Right atrium auricular region (tissue), 2 donors: ENCODE measurements around the gene ZNF202. TPM values are rescaled to one million over a fixed set of nuclear protein-coding genes. Genes with fewer than 3 reads are reported as not detected.

ENCODE experiments used
- DNase-seq: peaks from one replicate; pipeline ENCODE4 v3.0.0-alpha.2; 2019; ENCODE audit warnings: low spot score
- H3K27ac ChIP-seq, 2 donors: fragments of 200-600 bp; sonication (generic); 1 replicate in 1 of 2; 2 replicates in 1 of 2; pipeline ENCODE4 v1.5.1; 2016 to 2019
- H3K27me3 ChIP-seq, 2 donors: fragments of 200-600 bp; sonication (generic); one replicate each; pipeline versions ENCODE4 v1.5.1 to v1.6.0; 2017 to 2019
- H3K36me3 ChIP-seq: fragments of 200-600 bp; sonication (generic); one replicate; pipeline ENCODE4 v1.5.1; 2016
- H3K4me1 ChIP-seq, 2 donors: fragments of 200-600 bp; sonication (generic); one replicate each; pipeline versions ENCODE4 v1.5.1 to v1.6.0; 2017 to 2019
- H3K4me3 ChIP-seq, 2 donors: fragments of 200-600 bp; sonication (generic); 1 replicate in 1 of 2; 2 replicates in 1 of 2; pipeline ENCODE4 v1.5.1; 2017 to 2019; ENCODE audit warnings: mild to moderate bottlenecking in 1 of 2, moderate library complexity in 1 of 2
- H3K9me3 ChIP-seq, 2 donors: fragments of 200-600 bp; sonication (generic); one replicate each; pipeline ENCODE4 v1.5.1; 2019
- CTCF ChIP-seq, 2 donors: fragments of 200-600 bp; sonication (generic); IDR thresholded peaks; one replicate each; pipeline ENCODE4 v1.5.1; 2019; ENCODE audit warnings: antibody characterized with exemption in 2 of 2
- total RNA-seq, 2 donors: library from RNA; depleted of rRNA; stranded (reverse); fragments of >200 nt; gene quantifications; one replicate each; pipeline ENCODE4 v1.1.0, GENCODE V29; 2016

ZNF202 gene
- 1 to 10 TPM; 1.9 to 4.1 TPM for total RNA-seq

- Histone ChIP-seq H3K27ac (peak within 1 kb of the TSS; percentile 71 to 78), H3K4me1 (peaks cover 0 to 18% of the 10 kb centered on the region in 2 donors), H3K36me3 (no peaks in the 10 kb centered on the region), H3K27me3 (no peaks in the 10 kb centered on the region), H3K4me3 (peak within 1 kb of the TSS; percentile 76 to 78), H3K9me3 (no peaks in the 10 kb centered on the region)
- DNase-seq: peak; percentile 89
- TF ChIP-seq CTCF (IDR thresholded peaks at IDR 0.05): peak in 1 of 2 donors; percentile 43
Measured at GRCh38 chr11:123741159-123742030, at the start of gene ZNF202. ZNF202 (minus strand) TSS chr11:123741660; CDS start chr11:123730888, 10,772 bp downstream.

GRCh38 chr11:123783536-123783935 lies 42.1 kb upstream of the ZNF202 start:
- TF ChIP-seq CTCF (IDR thresholded peaks at IDR 0.05): no peak
- H3K27ac ChIP-seq: no peak overlapping the region
- H3K9me3 ChIP-seq: no peaks in the 10 kb centered on the region
- no peaks in the 10 kb centered on the region for H3K4me1 ChIP-seq
- no peaks in the 10 kb centered on the region for H3K36me3 ChIP-seq
- H3K27me3 ChIP-seq: no peaks in the 10 kb centered on the region
- no peak for DNase-seq
- no peak overlapping the region for H3K4me3 ChIP-seq

- Histone ChIP-seq H3K4me1 (no peaks in the 10 kb centered on the region), H3K27me3 (no peaks in the 10 kb centered on the region), H3K9me3 (no peaks in the 10 kb centered on the region), H3K27ac (no peak overlapping the region), H3K4me3 (no peak overlapping the region), H3K36me3 (no peaks in the 10 kb centered on the region)
- TF ChIP-seq CTCF (IDR thresholded peaks at IDR 0.05): no peak
- DNase-seq: no peak
Measured at GRCh38 chr11:123778511-123778910, 37.1 kb upstream of the ZNF202 start.

- no peak overlapping the region for H3K27ac ChIP-seq
Measured at GRCh38 chr11:123775715-123776549, 34.5 kb upstream of the ZNF202 start.

GRCh38 chr11:123775289-123775688 lies 33.8 kb upstream of the ZNF202 start:
- TF ChIP-seq CTCF (IDR thresholded peaks at IDR 0.05): no peak
- no peaks in the 10 kb centered on the region for H3K4me1 ChIP-seq

More at GRCh38 chr11:123775715-123776549, 34.5 kb upstream of the ZNF202 start:
- Histone ChIP-seq H3K4me3 (no peak overlapping the region), H3K27me3 (no peaks in the 10 kb centered on the region), H3K4me1 (no peaks in the 10 kb centered on the region), H3K36me3 (no peaks in the 10 kb centered on the region), H3K9me3 (no peaks in the 10 kb centered on the region)
- no peak for TF ChIP-seq CTCF (IDR thresholded peaks at IDR 0.05)
- no peak for DNase-seq

More at GRCh38 chr11:123775289-123775688, 33.8 kb upstream of the ZNF202 start:
- Histone ChIP-seq H3K27me3 (no peaks in the 10 kb centered on the region), H3K36me3 (no peaks in the 10 kb centered on the region), H3K9me3 (no peaks in the 10 kb centered on the region), H3K27ac (no peak overlapping the region), H3K4me3 (no peak overlapping the region)
- DNase-seq: no peak
